ENCODE data around the gene PRKG1. TPM values are rescaled to one million over a fixed set of nuclear protein-coding genes. Genes with fewer than 3 reads are reported as not detected.

The PRKG1 gene
- total RNA-seq, 1 donor from 2014 or later, result 26.4 TPM

GRCh38 chr10:51319173-51319435, 244.8 kb downstream of the PRKG1 start:
- Histone ChIP-seq H3K79me2 (ENCODE audit: low read depth) (no peaks in the 10 kb centered on the region), H3K4me1 (no peaks in the 10 kb centered on the region), H3K9ac (no peak overlapping the region), H3F3A (ENCODE audit: low read depth) (no peaks in the 10 kb centered on the region), H3K36me3 (no peaks in the 10 kb centered on the region), H4K20me1 (ENCODE audit: low read depth) (no peaks in the 10 kb centered on the region), H3K9me3 (ENCODE audit: low read depth) (no peaks in the 10 kb centered on the region), H3K4me2 (no peak overlapping the region), H2AFZ (replicated peaks) (no peak overlapping the region), H3K4me3 (no peak overlapping the region), H3K27ac (no peak overlapping the region), H3K27me3 (no peaks in the 10 kb centered on the region)
- DNase-seq (ENCODE audit: low spot score), result no peak
- Mint-ChIP-seq H3K4me1 (no peaks in the 10 kb centered on the region), H3K9me3 (no peaks in the 10 kb centered on the region), H3K4me3 (no peak overlapping the region), H3K36me3 (no peaks in the 10 kb centered on the region), H3K27ac (no peak overlapping the region), H3K27me3 (ENCODE audit: insufficient read depth, low read depth) (no peaks in the 10 kb centered on the region)
- TF ChIP-seq CTCF (IDR thresholded peaks at IDR 0.05) (no peak), EZH2 (IDR thresholded peaks at IDR 0.05) (no peak), EZH2phosphoT487 (IDR thresholded peaks at IDR 0.05) (no peak)

GRCh38 chr10:51321300-51321699, 247.0 kb downstream of the PRKG1 start:
- no peak overlapping the region for H3K9ac ChIP-seq
- no peak for DNase-seq (ENCODE audit: low spot score)
- H3K4me2 ChIP-seq, result no peak overlapping the region
- Mint-ChIP-seq H3K27ac (no peak overlapping the region), H3K27me3 (ENCODE audit: insufficient read depth, low read depth) (peaks cover 2% of the 10 kb centered on the region), H3K4me1 (no peaks in the 10 kb centered on the region), H3K4me3 (no peak overlapping the region), H3K36me3 (no peaks in the 10 kb centered on the region), H3K9me3 (peaks cover 4% of the 10 kb centered on the region)
- H3K27me3 ChIP-seq, result no peaks in the 10 kb centered on the region
- no peak overlapping the region for H3K4me3 ChIP-seq
- no peaks in the 10 kb centered on the region for H3K36me3 ChIP-seq
- no peak overlapping the region for H2AFZ ChIP-seq (replicated peaks)
- no peak for TF ChIP-seq EZH2phosphoT487 (IDR thresholded peaks at IDR 0.05)
- no peak for TF ChIP-seq EZH2 (IDR thresholded peaks at IDR 0.05)
- no peak for TF ChIP-seq CTCF (IDR thresholded peaks at IDR 0.05)
- H3K79me2 ChIP-seq (ENCODE audit: low read depth), result no peaks in the 10 kb centered on the region
- no peaks in the 10 kb centered on the region for H3F3A ChIP-seq (ENCODE audit: low read depth)
- no peak overlapping the region for H3K27ac ChIP-seq
- no peaks in the 10 kb centered on the region for H4K20me1 ChIP-seq (ENCODE audit: low read depth)
- H3K9me3 ChIP-seq (ENCODE audit: low read depth), result no peaks in the 10 kb centered on the region
- H3K4me1 ChIP-seq, result no peaks in the 10 kb centered on the region

GRCh38 chr10:51321980-51322379, 247.7 kb downstream of the PRKG1 start:
- Histone ChIP-seq H3K27ac (no peak overlapping the region), H4K20me1 (ENCODE audit: low read depth) (no peaks in the 10 kb centered on the region), H3F3A (ENCODE audit: low read depth) (no peaks in the 10 kb centered on the region), H3K4me1 (no peaks in the 10 kb centered on the region), H3K27me3 (no peaks in the 10 kb centered on the region), H3K36me3 (no peaks in the 10 kb centered on the region), H2AFZ (replicated peaks) (no peak overlapping the region), H3K79me2 (ENCODE audit: low read depth) (no peaks in the 10 kb centered on the region), H3K9me3 (ENCODE audit: low read depth) (no peaks in the 10 kb centered on the region), H3K4me2 (no peak overlapping the region), H3K4me3 (no peak overlapping the region), H3K9ac (no peak overlapping the region)
- TF ChIP-seq EZH2 (IDR thresholded peaks at IDR 0.05), result no peak
- TF ChIP-seq EZH2phosphoT487 (IDR thresholded peaks at IDR 0.05), result no peak
- no peak for TF ChIP-seq CTCF (IDR thresholded peaks at IDR 0.05)
- H3K4me3 Mint-ChIP-seq, result no peak overlapping the region
- no peaks in the 10 kb centered on the region for H3K4me1 Mint-ChIP-seq
- DNase-seq (ENCODE audit: low spot score), result no peak
- H3K27ac Mint-ChIP-seq, result no peak overlapping the region
- peaks cover 4% of the 10 kb centered on the region for H3K9me3 Mint-ChIP-seq
- peaks cover 2% of the 10 kb centered on the region for H3K27me3 Mint-ChIP-seq (ENCODE audit: insufficient read depth, low read depth)
- H3K36me3 Mint-ChIP-seq, result no peaks in the 10 kb centered on the region

- Histone ChIP-seq H3F3A (ENCODE audit: low read depth) (no peaks in the 10 kb centered on the region), H3K79me2 (ENCODE audit: low read depth) (no peaks in the 10 kb centered on the region), H3K27me3 (no peaks in the 10 kb centered on the region), H3K27ac (no peak overlapping the region), H3K4me2 (no peak overlapping the region), H3K4me3 (no peak overlapping the region), H3K36me3 (no peaks in the 10 kb centered on the region), H2AFZ (replicated peaks) (no peak overlapping the region), H4K20me1 (ENCODE audit: low read depth) (no peaks in the 10 kb centered on the region), H3K9ac (no peak overlapping the region), H3K4me1 (no peaks in the 10 kb centered on the region), H3K9me3 (ENCODE audit: low read depth) (no peaks in the 10 kb centered on the region)
- H3K27ac Mint-ChIP-seq, result no peak overlapping the region
- H3K27me3 Mint-ChIP-seq (ENCODE audit: insufficient read depth, low read depth), result peaks cover 2% of the 10 kb centered on the region
- DNase-seq (ENCODE audit: low spot score), result no peak
- H3K4me1 Mint-ChIP-seq, result no peaks in the 10 kb centered on the region
- TF ChIP-seq EZH2phosphoT487 (IDR thresholded peaks at IDR 0.05), result no peak
- no peak for TF ChIP-seq EZH2 (IDR thresholded peaks at IDR 0.05)
- no peak for TF ChIP-seq CTCF (IDR thresholded peaks at IDR 0.05)
- no peaks in the 10 kb centered on the region for H3K36me3 Mint-ChIP-seq
- peaks cover 7% of the 10 kb centered on the region for H3K9me3 Mint-ChIP-seq
- no peak overlapping the region for H3K4me3 Mint-ChIP-seq
Observed at GRCh38 chr10:51325649-51326048, 251.4 kb downstream of the PRKG1 start.
